Gastrocnemius medialis (tissue), 4 donors: Measurements from ENCODE around the gene USP12. TPM values are rescaled to one million over a fixed set of nuclear protein-coding genes. Genes with fewer than 3 reads are reported as not detected.

Experiments used
- ATAC-seq, 2 donors: fragments of 150-250 bp; one replicate each; pipeline ENCODE4 v1.9.1; 2016
- DNase-seq, 2 donors: peaks; one replicate each; pipeline ENCODE4 v3.0.0-alpha.2; 2019
- H3K27ac ChIP-seq, 4 donors: fragments of 200-600 bp; sonication (generic); 1 replicate in 1 of 4; 2 replicates in 3 of 4; pipeline ENCODE4 v1.5.1; 2016 to 2018; ENCODE audit warnings: mild to moderate bottlenecking in 2 of 4, moderate library complexity in 1 of 4
- H3K27me3 ChIP-seq, 3 donors: fragments of 200-600 bp; sonication (generic) in 2 of 3; 1 replicate in 1 of 3; 2 replicates in 2 of 3; pipeline versions ENCODE4 v1.5.1 to v1.6.0; 2016 to 2019; ENCODE audit warnings: mild to moderate bottlenecking in 1 of 3, moderate library complexity in 1 of 3
- H3K36me3 ChIP-seq, 2 donors: fragments of 200-600 bp; sonication (generic) in 1 of 2; one replicate each; pipeline ENCODE4 v1.5.1; 2017 to 2018
- H3K4me1 ChIP-seq, 2 donors: fragments of 200-600 bp; sonication (generic) in 1 of 2; one replicate each; pipeline ENCODE4 v1.5.1; 2016 to 2017; ENCODE audit warnings: mild to moderate bottlenecking in 2 of 2
- H3K4me3 ChIP-seq, 4 donors: fragments of 200-600 bp; sonication (generic) in 3 of 4; 1 replicate in 1 of 4; 2 replicates in 3 of 4; pipeline ENCODE4 v1.5.1; 2016 to 2019; ENCODE audit warnings: mild to moderate bottlenecking in 2 of 4
- H3K9me3 ChIP-seq, 3 donors: fragments of 200-600 bp; sonication (generic) in 2 of 3; 1 replicate in 1 of 3; 2 replicates in 2 of 3; pipeline ENCODE4 v1.5.1; 2016 to 2019
- CTCF ChIP-seq, 5 experiments: fragments of 450-650 bp in 3 of 5; fragments of 200-600 bp in 2 of 5; sonication (generic) in 2 of 5; IDR thresholded peaks in 4 of 5; conservative IDR thresholded peaks in 1 of 5; 1 replicate in 4 of 5; 2 replicates in 1 of 5; pipeline ENCODE4 v1.5.1; 2016 to 2019; ENCODE audit warnings: antibody characterized with exemption in 5 of 5, mild to moderate bottlenecking in 3 of 5, moderate library complexity in 3 of 5
- POLR2A ChIP-seq, 2 donors: fragments of 450-650 bp; IDR thresholded peaks; one replicate each; pipeline ENCODE4 v1.6.1; 2017; ENCODE audit warnings: antibody characterized with exemption in 2 of 2, mild to moderate bottlenecking in 2 of 2, moderate library complexity in 2 of 2
- in situ Hi-C, 4 donors: fragments of 200-750 bp; cut with MboI; loops; one replicate each; pipeline versions ENCODE4 v1.15.0 to v1.8.0; 2017; ENCODE audit warnings: low sequenced_read_pairs in 4 of 4
- intact Hi-C: fragments of 100-400 bp; cut with DNase I; formaldehyde crosslinking; loops from one replicate; pipeline ENCODE4 v1.15.1; 2023; ENCODE audit warnings: low total_unique reads
- total RNA-seq, 4 donors: library from RNA; depleted of rRNA; stranded (reverse); fragments of >200 nt; gene quantifications; one replicate each; pipeline versions ENCODE4 v1.1.0 to v1.2.3, GENCODE V29; 2016

USP12 gene
- total RNA-seq, 4 donors from 2014 or later = 11.1 to 27.6 (median 13.1) TPM

- ATAC-seq (no peak), DNase-seq (no peak)
- intact Hi-C loops = no loop called here
- no peak overlapping the region for H3K4me3 ChIP-seq
- H3K27me3 ChIP-seq = no peaks in the 10 kb centered on the region
- no peaks in the 10 kb centered on the region for H3K36me3 ChIP-seq
- no peak overlapping the region for H3K27ac ChIP-seq
- no peaks in the 10 kb centered on the region for H3K9me3 ChIP-seq
- in situ Hi-C loops = no loop called here
- no peak for TF ChIP-seq POLR2A (IDR thresholded peaks at IDR 0.05)
- no peaks in the 10 kb centered on the region for H3K4me1 ChIP-seq
These were observed 144.4 kb downstream of the USP12 start for GRCh38 chr13:27027086-27027667.

- Histone ChIP-seq H3K27me3 (no peaks in the 10 kb centered on the region), H3K36me3 (no peaks in the 10 kb centered on the region), H3K27ac (no peak overlapping the region), H3K9me3 (no peaks in the 10 kb centered on the region), H3K4me3 (no peak overlapping the region), H3K4me1 (no peaks in the 10 kb centered on the region)
- in situ Hi-C loops = no loop called here
- intact Hi-C loops = no loop called here
- ATAC-seq (no peak), DNase-seq (no peak)
- no peak for TF ChIP-seq POLR2A (IDR thresholded peaks at IDR 0.05)
- no peak for TF ChIP-seq CTCF (IDR thresholded peaks at IDR 0.05 in 4 of 5, conservative IDR thresholded peaks at IDR 0.05 in 1 of 5)
These were observed 145.2 kb downstream of the USP12 start for GRCh38 chr13:27026396-27026795.

GRCh38 chr13:27024776-27025492 is 146.7 kb downstream of the USP12 start:
- DNase-seq (no peak), ATAC-seq (no peak)
- intact Hi-C loops (no loop called here), in situ Hi-C loops (no loop called here)
- TF ChIP-seq POLR2A (IDR thresholded peaks at IDR 0.05) = no peak
- no peak for TF ChIP-seq CTCF (IDR thresholded peaks at IDR 0.05 in 4 of 5, conservative IDR thresholded peaks at IDR 0.05 in 1 of 5)
- Histone ChIP-seq H3K9me3 (no peaks in the 10 kb centered on the region), H3K27ac (no peak overlapping the region), H3K4me3 (no peak overlapping the region), H3K27me3 (no peaks in the 10 kb centered on the region), H3K36me3 (no peaks in the 10 kb centered on the region), H3K4me1 (no peaks in the 10 kb centered on the region)

- no peaks in the 10 kb centered on the region for H3K36me3 ChIP-seq
- no peak overlapping the region for H3K4me3 ChIP-seq
- no peak for TF ChIP-seq POLR2A (IDR thresholded peaks at IDR 0.05)
- TF ChIP-seq CTCF (IDR thresholded peaks at IDR 0.05 in 4 of 5, conservative IDR thresholded peaks at IDR 0.05 in 1 of 5) = no peak
- ATAC-seq (no peak), DNase-seq (no peak)
- intact Hi-C loops = no loop called here
- in situ Hi-C loops = no loop called here
- no peaks in the 10 kb centered on the region for H3K27me3 ChIP-seq
- H3K27ac ChIP-seq = no peak overlapping the region
- no peaks in the 10 kb centered on the region for H3K4me1 ChIP-seq
- no peaks in the 10 kb centered on the region for H3K9me3 ChIP-seq
These were observed 147.5 kb downstream of the USP12 start for GRCh38 chr13:27024074-27024461.

- Histone ChIP-seq H3K36me3 (no peaks in the 10 kb centered on the region), H3K27ac (no peak overlapping the region), H3K4me3 (no peak overlapping the region), H3K27me3 (no peaks in the 10 kb centered on the region), H3K9me3 (no peaks in the 10 kb centered on the region), H3K4me1 (no peaks in the 10 kb centered on the region)
- intact Hi-C loops = no loop called here
- in situ Hi-C loops = no loop called here
- no peak for TF ChIP-seq CTCF (IDR thresholded peaks at IDR 0.05 in 4 of 5, conservative IDR thresholded peaks at IDR 0.05 in 1 of 5)
- TF ChIP-seq POLR2A (IDR thresholded peaks at IDR 0.05) = no peak
- ATAC-seq (no peak), DNase-seq (no peak)
These were observed 148.1 kb downstream of the USP12 start for GRCh38 chr13:27023385-27024073.
